Astrocyte of the spinal cord (primary cell): Measurements from ENCODE around the gene HNRNPD.

Source experiments
- DNase-seq: peaks from one replicate; pipeline ENCODE4 v3.0.0; 2011; ENCODE audit warnings: low read depth, low spot score
- H3K4me3 ChIP-seq: 2 replicates; pipeline ENCODE4 v1.5.1; 2011; ENCODE audit warnings: low read depth, mild to moderate bottlenecking, low read length, moderate library complexity
- in situ Hi-C: cut with HindIII; loops from 2 replicates; pipeline ENCODE4 v1.10.0; 2017; ENCODE audit warnings: low sequenced_read_pairs
- TF ChIP-seq, protein P1 (sequence below): IDR thresholded peaks from 2 replicates; pipeline ENCODE4 v1.5.1; 2012; ENCODE audit warnings: low read depth, mild to moderate bottlenecking, low read length, inconsistent platforms

Gene HNRNPD

GRCh38 chr4:82362565-82362964, 11.2 kb downstream of the HNRNPD start:
- TF ChIP-seq, protein P1, sequence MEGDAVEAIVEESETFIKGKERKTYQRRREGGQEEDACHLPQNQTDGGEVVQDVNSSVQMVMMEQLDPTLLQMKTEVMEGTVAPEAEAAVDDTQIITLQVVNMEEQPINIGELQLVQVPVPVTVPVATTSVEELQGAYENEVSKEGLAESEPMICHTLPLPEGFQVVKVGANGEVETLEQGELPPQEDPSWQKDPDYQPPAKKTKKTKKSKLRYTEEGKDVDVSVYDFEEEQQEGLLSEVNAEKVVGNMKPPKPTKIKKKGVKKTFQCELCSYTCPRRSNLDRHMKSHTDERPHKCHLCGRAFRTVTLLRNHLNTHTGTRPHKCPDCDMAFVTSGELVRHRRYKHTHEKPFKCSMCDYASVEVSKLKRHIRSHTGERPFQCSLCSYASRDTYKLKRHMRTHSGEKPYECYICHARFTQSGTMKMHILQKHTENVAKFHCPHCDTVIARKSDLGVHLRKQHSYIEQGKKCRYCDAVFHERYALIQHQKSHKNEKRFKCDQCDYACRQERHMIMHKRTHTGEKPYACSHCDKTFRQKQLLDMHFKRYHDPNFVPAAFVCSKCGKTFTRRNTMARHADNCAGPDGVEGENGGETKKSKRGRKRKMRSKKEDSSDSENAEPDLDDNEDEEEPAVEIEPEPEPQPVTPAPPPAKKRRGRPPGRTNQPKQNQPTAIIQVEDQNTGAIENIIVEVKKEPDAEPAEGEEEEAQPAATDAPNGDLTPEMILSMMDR: no peak
- DNase-seq: no peak
- no peak overlapping the region for H3K4me3 ChIP-seq
- in situ Hi-C loops: no loop called here

DNA sequence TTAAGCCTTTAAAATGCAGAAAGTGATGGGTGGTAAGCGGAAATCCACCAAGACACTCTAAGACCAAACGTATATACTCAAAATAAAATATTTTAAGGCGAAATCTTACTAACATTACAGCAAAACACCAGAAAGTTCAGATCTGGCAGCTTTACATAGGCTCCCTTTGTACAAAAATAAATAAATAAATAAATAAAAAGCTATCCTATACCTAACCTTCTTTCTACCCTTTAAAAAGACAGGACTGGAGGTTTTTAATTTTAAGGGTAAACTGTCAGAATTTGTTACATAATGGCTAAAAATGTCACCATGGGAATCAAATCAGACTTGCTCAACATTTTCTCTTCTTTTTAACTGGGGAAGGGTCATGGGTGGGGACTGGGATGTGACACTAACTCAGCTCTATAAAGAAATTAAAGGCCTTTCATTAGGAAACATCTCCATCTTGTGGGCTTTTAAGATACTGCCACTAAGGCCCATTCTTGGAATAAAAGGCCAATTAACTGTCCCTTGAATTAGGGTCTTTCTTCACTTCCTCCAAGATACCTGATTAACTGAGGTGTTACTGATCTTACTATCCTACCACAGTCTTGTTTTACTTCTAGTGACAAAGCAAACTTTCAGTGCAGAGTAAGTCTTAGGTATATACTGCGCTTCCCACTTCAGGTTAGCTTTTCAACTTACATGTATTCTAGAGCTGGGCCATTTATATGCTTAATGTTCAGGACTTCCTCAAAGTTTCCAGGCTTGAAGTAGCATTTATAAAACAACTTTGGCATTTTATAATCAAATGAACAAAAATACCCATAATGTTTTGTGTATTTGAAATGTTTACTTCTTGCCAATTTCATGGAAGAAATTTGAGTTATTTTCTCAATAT, 13.3 kb downstream of the HNRNPD start:
- peak; percentile 45 for DNase-seq
- no peak overlapping the region for H3K4me3 ChIP-seq
- TF ChIP-seq, protein P1: peak; percentile 68
- in situ Hi-C loops: no loop called here

GRCh38 chr4:82358847-82359246, 14.9 kb downstream of the HNRNPD start:
- H3K4me3 ChIP-seq: no peak overlapping the region
- DNase-seq: no peak
- in situ Hi-C loops: no loop called here
- TF ChIP-seq, protein P1: no peak

GRCh38 chr4:82357640-82358039, 16.2 kb downstream of the HNRNPD start:
- in situ Hi-C loops: no loop called here
- TF ChIP-seq, protein P1: no peak
- H3K4me3 ChIP-seq: no peak overlapping the region
- DNase-seq: no peak

DNA sequence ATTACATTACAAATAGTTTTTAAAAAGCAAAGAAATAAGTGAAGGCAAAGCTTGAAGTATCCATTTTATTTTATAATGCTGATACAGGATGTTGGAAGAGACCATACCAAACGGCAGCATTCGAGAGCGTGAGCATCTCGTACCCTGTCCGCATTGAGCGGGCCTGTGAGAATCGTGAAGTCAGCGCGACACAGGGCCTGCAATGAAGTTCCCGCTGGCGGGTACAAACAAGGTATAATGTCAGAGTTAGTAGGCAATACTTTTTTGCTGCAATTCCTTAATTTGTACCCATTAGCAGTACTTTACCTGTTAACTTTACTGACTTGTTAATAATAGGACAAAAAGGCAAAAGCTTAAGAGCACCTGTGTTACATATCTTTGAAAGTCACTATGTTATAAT, 19.0 kb downstream of the HNRNPD start:
- no peak overlapping the region for H3K4me3 ChIP-seq
- DNase-seq: no peak
- TF ChIP-seq, protein P1: no peak
- in situ Hi-C loops: no loop called here

GRCh38 chr4:82352825-82353366, 20.9 kb downstream of the HNRNPD start:
- TF ChIP-seq, protein P1: no peak
- no peak overlapping the region for H3K4me3 ChIP-seq
- DNase-seq: no peak
- in situ Hi-C loops: no loop called here
